MM.1S (cell line): Measurements from ENCODE around the gene ULK1.

Source experiments
- CTCF ChIP-seq: fragments of 300-600 bp; sonication (generic); IDR thresholded peaks from 2 replicates; pipeline ENCODE4 v1.5.1; 2016; ENCODE audit warnings: antibody characterized with exemption, low read length, mixed read lengths
- EZH2 ChIP-seq: fragments of 300-600 bp; sonication (generic); optimal IDR thresholded peaks from 2 replicates; pipeline ENCODE3; 2017; ENCODE audit warnings: low read depth, mild to moderate bottlenecking, antibody characterized with exemption, low read length, mixed read lengths
- EZH2phosphoT487 ChIP-seq: fragments of 300-600 bp; sonication (generic); IDR thresholded peaks from 2 replicates; pipeline ENCODE4 v1.6.1; 2018; ENCODE audit warnings: antibody characterized with exemption, low read length

- TF ChIP-seq EZH2phosphoT487 = no peak
- TF ChIP-seq CTCF = no peak
- TF ChIP-seq EZH2 = no peak
These were observed 36.1 kb downstream of the ULK1 start for GRCh38 chr12:131930510-131930909.
